H1 (cell line): ENCODE measurements around the gene TBC1D3B.

Source experiments
- CREB1 ChIP-seq: IDR thresholded peaks from 2 replicates; pipeline ENCODE4 v1.6.1; 2012; ENCODE audit warnings: inconsistent platforms
- CTCF ChIP-seq, 3 experiments: IDR thresholded peaks; 1 replicate in 2 of 3; 2 replicates in 1 of 3; pipeline versions ENCODE4 v1.5.1 to v1.6.1; 2011; ENCODE audit warnings: low read length in 3 of 3, mild to moderate bottlenecking in 3 of 3, inconsistent platforms in 2 of 3, low read depth in 1 of 3, moderate library complexity in 1 of 3; ENCODE audit not compliant: insufficient read depth in 1 of 3; ENCODE audit errors: control extremely low read depth in 1 of 3

- no peak for TF ChIP-seq CREB1
- TF ChIP-seq CTCF (IDR thresholded peaks at IDR 0.05; ENCODE audit: control extremely low read depth in 1 of 3, insufficient read depth in 1 of 3, low read depth in 1 of 3, low read length in 3 of 3): no peak
Measured at GRCh38 chr17:36133602-36134236, 42.7 kb downstream of the TBC1D3B start.
